ENCODE results near the gene NBEA. TPM values are rescaled to one million over a fixed set of nuclear protein-coding genes. Genes with fewer than 3 reads are reported as not detected.

NBEA gene
- total RNA-seq, 1 experiment from 2014 or later = 4.1 TPM

GRCh38 chr13:35499676-35500075, 557.6 kb downstream of the NBEA start (continued):
- TF ChIP-seq RAD21 (IDR thresholded peaks at IDR 0.05; ENCODE audit: low read depth) (no peak), FOSL1 (IDR thresholded peaks at IDR 0.05; ENCODE audit: low read depth) (no peak), JUND (IDR thresholded peaks at IDR 0.05) (no peak)

GRCh38 chr13:35500144-35500543, 558.1 kb downstream of the NBEA start:
- intact Hi-C loops (cut with micrococcal nuclease) = no loop called here
- ChIA-PET RAD21 (ENCODE audit: low non-redundant PET in 1 of 2, low total read pairs in 2 of 2, uncharacterized antibody in 2 of 2, unreplicated experiment in 2 of 2) (no interaction called here), POLR2A (no interaction called here), CTCF (no interaction called here)
- Histone ChIP-seq H3K27ac (ENCODE audit: low read depth, low read length) (no peak overlapping the region), H3K9ac (ENCODE audit: low read length) (no peak overlapping the region), H3K4me1 (ENCODE audit: control insufficient read depth in 1 of 2, insufficient read depth in 2 of 2, low read length in 2 of 2) (no peaks in the 10 kb centered on the region), H2AFZ (ENCODE audit: low read depth, low read length, poor library complexity, severe bottlenecking) (no peak overlapping the region), H3K9me2 (ENCODE audit: insufficient read depth) (no peaks in the 10 kb centered on the region), H3K79me2 (ENCODE audit: insufficient read depth, low read length) (no peaks in the 10 kb centered on the region), H3K4me3 (replicated peaks in 1 of 2; ENCODE audit: low read depth in 1 of 2, low read length in 2 of 2) (no peak overlapping the region), H4K20me1 (ENCODE audit: insufficient read depth) (no peaks in the 10 kb centered on the region), H3K36me3 (ENCODE audit: control insufficient read depth in 1 of 2, insufficient read depth in 2 of 2, low read length in 2 of 2) (no peaks in the 10 kb centered on the region), H3K4me2 (ENCODE audit: low read length) (no peak overlapping the region), H3K27me3 (ENCODE audit: insufficient read depth, low read length) (no peaks in the 10 kb centered on the region), H3K9me3 (ENCODE audit: control insufficient read depth in 1 of 2, insufficient read depth in 1 of 2, low read depth in 1 of 2, low read length in 2 of 2) (no peaks in the 10 kb centered on the region)
- DNase-seq (ENCODE audit: low read depth, low spot score) (no peak), ATAC-seq (no peak)
- BruUV-seq (replicated peaks) = no TSS peak
- TF ChIP-seq EGR1 (IDR thresholded peaks at IDR 0.05; ENCODE audit: low read depth) (no peak), EZH2phosphoT487 (IDR thresholded peaks at IDR 0.05; ENCODE audit: borderline replicate concordance) (no peak), POLR2AphosphoS5 (IDR thresholded peaks at IDR 0.05; ENCODE audit: low read depth, low read length) (no peak), ATF3 (IDR thresholded peaks at IDR 0.05) (no peak), POLR2A (IDR thresholded peaks at IDR 0.05; ENCODE audit: borderline replicate concordance, extremely low read depth, insufficient read depth, insufficient read length) (no peak), CBX3 (IDR thresholded peaks at IDR 0.05; ENCODE audit: low read depth) (no peak), ELF1 (IDR thresholded peaks at IDR 0.05; ENCODE audit: borderline replicate concordance, low read depth) (no peak), SRF (IDR thresholded peaks at IDR 0.05; ENCODE audit: low read depth) (no peak), ZNF274 (IDR thresholded peaks at IDR 0.05; ENCODE audit: low read depth, low read length) (no peak), YY1 (IDR thresholded peaks at IDR 0.05; ENCODE audit: extremely low read depth, insufficient replicate concordance, low read depth, low read length) (no peak), RAD21 (IDR thresholded peaks at IDR 0.05; ENCODE audit: low read depth) (no peak), CEBPB (IDR thresholded peaks at IDR 0.05; ENCODE audit: low read depth) (no peak), JUND (IDR thresholded peaks at IDR 0.05) (no peak)
- TF ChIP-seq, protein P1, sequence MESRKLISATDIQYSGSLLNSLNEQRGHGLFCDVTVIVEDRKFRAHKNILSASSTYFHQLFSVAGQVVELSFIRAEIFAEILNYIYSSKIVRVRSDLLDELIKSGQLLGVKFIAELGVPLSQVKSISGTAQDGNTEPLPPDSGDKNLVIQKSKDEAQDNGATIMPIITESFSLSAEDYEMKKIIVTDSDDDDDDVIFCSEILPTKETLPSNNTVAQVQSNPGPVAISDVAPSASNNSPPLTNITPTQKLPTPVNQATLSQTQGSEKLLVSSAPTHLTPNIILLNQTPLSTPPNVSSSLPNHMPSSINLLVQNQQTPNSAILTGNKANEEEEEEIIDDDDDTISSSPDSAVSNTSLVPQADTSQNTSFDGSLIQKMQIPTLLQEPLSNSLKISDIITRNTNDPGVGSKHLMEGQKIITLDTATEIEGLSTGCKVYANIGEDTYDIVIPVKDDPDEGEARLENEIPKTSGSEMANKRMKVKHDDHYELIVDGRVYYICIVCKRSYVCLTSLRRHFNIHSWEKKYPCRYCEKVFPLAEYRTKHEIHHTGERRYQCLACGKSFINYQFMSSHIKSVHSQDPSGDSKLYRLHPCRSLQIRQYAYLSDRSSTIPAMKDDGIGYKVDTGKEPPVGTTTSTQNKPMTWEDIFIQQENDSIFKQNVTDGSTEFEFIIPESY (IDR thresholded peaks at IDR 0.05; ENCODE audit: extremely low read depth, insufficient replicate concordance, low read length) = no peak
- TF ChIP-seq, protein P2, sequence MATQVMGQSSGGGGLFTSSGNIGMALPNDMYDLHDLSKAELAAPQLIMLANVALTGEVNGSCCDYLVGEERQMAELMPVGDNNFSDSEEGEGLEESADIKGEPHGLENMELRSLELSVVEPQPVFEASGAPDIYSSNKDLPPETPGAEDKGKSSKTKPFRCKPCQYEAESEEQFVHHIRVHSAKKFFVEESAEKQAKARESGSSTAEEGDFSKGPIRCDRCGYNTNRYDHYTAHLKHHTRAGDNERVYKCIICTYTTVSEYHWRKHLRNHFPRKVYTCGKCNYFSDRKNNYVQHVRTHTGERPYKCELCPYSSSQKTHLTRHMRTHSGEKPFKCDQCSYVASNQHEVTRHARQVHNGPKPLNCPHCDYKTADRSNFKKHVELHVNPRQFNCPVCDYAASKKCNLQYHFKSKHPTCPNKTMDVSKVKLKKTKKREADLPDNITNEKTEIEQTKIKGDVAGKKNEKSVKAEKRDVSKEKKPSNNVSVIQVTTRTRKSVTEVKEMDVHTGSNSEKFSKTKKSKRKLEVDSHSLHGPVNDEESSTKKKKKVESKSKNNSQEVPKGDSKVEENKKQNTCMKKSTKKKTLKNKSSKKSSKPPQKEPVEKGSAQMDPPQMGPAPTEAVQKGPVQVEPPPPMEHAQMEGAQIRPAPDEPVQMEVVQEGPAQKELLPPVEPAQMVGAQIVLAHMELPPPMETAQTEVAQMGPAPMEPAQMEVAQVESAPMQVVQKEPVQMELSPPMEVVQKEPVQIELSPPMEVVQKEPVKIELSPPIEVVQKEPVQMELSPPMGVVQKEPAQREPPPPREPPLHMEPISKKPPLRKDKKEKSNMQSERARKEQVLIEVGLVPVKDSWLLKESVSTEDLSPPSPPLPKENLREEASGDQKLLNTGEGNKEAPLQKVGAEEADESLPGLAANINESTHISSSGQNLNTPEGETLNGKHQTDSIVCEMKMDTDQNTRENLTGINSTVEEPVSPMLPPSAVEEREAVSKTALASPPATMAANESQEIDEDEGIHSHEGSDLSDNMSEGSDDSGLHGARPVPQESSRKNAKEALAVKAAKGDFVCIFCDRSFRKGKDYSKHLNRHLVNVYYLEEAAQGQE (IDR thresholded peaks at IDR 0.05; ENCODE audit: low read depth) = no peak
